ENCODE data around the gene SH3PXD2B.

GRCh38 chr5:172407822-172408221, 46.5 kb downstream of the SH3PXD2B start:
- TF ChIP-seq RAD21 (IDR thresholded peaks at IDR 0.05; ENCODE audit: low read length) (no peak), POLR2A (IDR thresholded peaks at IDR 0.05; ENCODE audit: low read depth, low read length) (no peak), SMC3 (IDR thresholded peaks at IDR 0.05; ENCODE audit: low read depth, low read length) (no peak), CTCF (conservative IDR thresholded peaks at IDR 0.05; ENCODE audit: low read depth, low read length) (no peak), MAFK (IDR thresholded peaks at IDR 0.05; ENCODE audit: low read depth, low read length) (no peak), RFX5 (IDR thresholded peaks at IDR 0.05; ENCODE audit: low read depth, low read length) (no peak), CEBPB (IDR thresholded peaks at IDR 0.05; ENCODE audit: low read depth, low read length) (no peak), USF2 (IDR thresholded peaks at IDR 0.05; ENCODE audit: low read depth, low read length) (no peak), MAZ (IDR thresholded peaks at IDR 0.05; ENCODE audit: borderline replicate concordance, low read depth, low read length) (no peak), FOS (IDR thresholded peaks at IDR 0.05; ENCODE audit: low read depth, low read length) (no peak)
- TF ChIP-seq, protein P1, sequence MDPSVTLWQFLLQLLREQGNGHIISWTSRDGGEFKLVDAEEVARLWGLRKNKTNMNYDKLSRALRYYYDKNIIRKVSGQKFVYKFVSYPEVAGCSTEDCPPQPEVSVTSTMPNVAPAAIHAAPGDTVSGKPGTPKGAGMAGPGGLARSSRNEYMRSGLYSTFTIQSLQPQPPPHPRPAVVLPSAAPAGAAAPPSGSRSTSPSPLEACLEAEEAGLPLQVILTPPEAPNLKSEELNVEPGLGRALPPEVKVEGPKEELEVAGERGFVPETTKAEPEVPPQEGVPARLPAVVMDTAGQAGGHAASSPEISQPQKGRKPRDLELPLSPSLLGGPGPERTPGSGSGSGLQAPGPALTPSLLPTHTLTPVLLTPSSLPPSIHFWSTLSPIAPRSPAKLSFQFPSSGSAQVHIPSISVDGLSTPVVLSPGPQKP (IDR thresholded peaks at IDR 0.05; ENCODE audit: borderline replicate concordance, low read depth, low read length), result no peak

Measured in IMR-90 (cell line).